Stimulated activated naive CD4-positive, alpha-beta T cell (primary cell): ENCODE measurements around the gene APOM.

Experiments used
- DNase-seq, 6 experiments: peaks; one replicate each; lab custom pipeline; 2025; lab: John Stamatoyannopoulos, UW

Gene APOM

DNA sequence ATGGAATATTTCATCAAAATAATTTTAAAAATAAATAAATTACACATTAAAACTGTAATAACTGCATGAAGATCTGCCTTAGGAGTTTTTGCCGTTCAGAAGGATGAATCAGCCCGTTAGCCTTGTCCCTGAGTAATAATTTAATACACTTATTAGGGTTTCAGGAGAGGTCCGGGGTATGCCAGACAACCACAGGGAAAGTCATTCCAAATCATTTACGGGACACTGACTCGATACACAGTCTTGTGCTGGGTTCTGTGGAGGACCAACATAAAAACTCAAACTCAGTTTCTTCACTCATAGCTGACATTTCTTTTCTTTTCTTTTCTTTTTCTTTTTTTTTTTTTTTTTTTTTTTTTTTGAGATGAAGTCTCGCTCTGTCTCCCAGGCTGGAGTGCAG lies 50.2 kb downstream of the APOM start:
- DNase-seq: no peak

DNA sequence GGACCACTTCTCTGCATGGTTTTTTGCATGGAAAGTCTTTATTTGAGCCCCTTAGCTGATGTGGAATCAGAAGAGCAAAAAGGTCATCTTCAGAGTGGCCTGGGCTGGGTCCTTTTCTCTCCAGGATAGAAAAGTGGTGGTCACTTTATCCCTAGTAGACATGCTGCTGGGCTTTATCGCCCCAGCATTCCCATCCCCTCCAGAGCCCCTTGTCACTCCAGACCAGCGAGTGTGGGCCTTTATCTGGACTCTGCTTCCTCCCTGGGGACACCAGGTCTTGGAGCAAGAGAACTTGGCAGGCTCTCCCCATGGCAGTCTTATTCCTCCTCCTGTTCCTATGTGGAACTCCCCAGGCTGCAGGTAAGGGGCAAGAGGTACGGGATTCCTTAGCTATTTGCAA lies 50.9 kb downstream of the APOM start, which contains the start of gene LY6G6F:
Gene LY6G6F, plus strand, starts transcription at position 268 of the 400 bp plus-strand sequence. Its CDS starts 41 bp downstream, at position 309.
- DNase-seq: no peak

DNA sequence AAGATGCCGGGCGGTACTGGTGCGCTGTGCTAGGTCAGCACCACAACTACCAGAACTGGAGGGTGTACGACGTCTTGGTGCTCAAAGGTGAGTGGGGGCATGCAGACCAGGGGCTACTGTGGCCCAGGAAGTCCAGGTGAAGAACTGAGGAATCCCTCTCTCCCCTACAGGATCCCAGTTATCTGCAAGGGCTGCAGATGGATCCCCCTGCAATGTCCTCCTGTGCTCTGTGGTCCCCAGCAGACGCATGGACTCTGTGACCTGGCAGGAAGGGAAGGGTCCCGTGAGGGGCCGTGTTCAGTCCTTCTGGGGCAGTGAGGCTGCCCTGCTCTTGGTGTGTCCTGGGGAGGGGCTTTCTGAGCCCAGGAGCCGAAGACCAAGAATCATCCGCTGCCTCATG lies 52.0 kb downstream of the APOM start:
- DNase-seq: no peak
